HepG2 (cell line): ENCODE results near the gene INHA. TPM values are rescaled to one million over a fixed set of nuclear protein-coding genes. Genes with fewer than 3 reads are reported as not detected.

Source experiments
- EEA1 ChIP-seq: sonication (generic); formaldehyde crosslinking; IDR thresholded peaks from 2 replicates; pipeline ENCODE4 v1.5.1; 2020; ENCODE audit warnings: mild to moderate bottlenecking, missing genetic modification reagents, borderline replicate concordance
- ETV6 ChIP-seq: sonication (generic); formaldehyde crosslinking; conservative IDR thresholded peaks from 2 replicates; pipeline ENCODE4 v1.4.0; 2020; ENCODE audit warnings: missing genetic modification reagents
- EZH2 ChIP-seq: conservative IDR thresholded peaks from 2 replicates; pipeline ENCODE4 v1.6.1; 2012; ENCODE audit warnings: mild to moderate bottlenecking, low read depth, low read length, moderate library complexity
- HMGXB4 ChIP-seq, 2 experiments: sonication (generic) in 1 of 2; formaldehyde crosslinking in 1 of 2; IDR thresholded peaks; 2 replicates each; pipeline versions ENCODE4 v1.4.0 to v1.6.1; 2018 to 2020; ENCODE audit warnings: missing genetic modification reagents in 2 of 2, borderline replicate concordance in 1 of 2, low read depth in 1 of 2, mild to moderate bottlenecking in 1 of 2, missing biosample characterization in 1 of 2
- KDM3A ChIP-seq: IDR thresholded peaks from 2 replicates; pipeline ENCODE4 v1.6.1; 2018; ENCODE audit warnings: low read depth, missing compliant biosample characterization
- MATR3 ChIP-seq: sonication (generic); formaldehyde crosslinking; IDR thresholded peaks from 2 replicates; pipeline ENCODE4 v1.4.0; 2020; ENCODE audit warnings: missing genetic modification reagents
- MED13 ChIP-seq: sonication (generic); formaldehyde crosslinking; IDR thresholded peaks from 2 replicates; pipeline ENCODE4 v1.5.0; 2020; ENCODE audit warnings: missing genetic modification reagents
- PHF20 ChIP-seq: sonication (generic); formaldehyde crosslinking; IDR thresholded peaks from 2 replicates; pipeline ENCODE4 v1.5.0; 2020; ENCODE audit warnings: mild to moderate bottlenecking, missing genetic modification reagents
- POGZ ChIP-seq: sonication (generic); formaldehyde crosslinking; IDR thresholded peaks from 2 replicates; pipeline ENCODE4 v1.4.0; 2020; ENCODE audit warnings: mild to moderate bottlenecking, missing genetic modification reagents
- PPARG ChIP-seq: conservative IDR thresholded peaks from 2 replicates; pipeline ENCODE4 v1.6.1; 2016; ENCODE audit warnings: missing biosample characterization, missing genetic modification reagents
- SSRP1 ChIP-seq: IDR thresholded peaks from 2 replicates; pipeline ENCODE4 v1.6.1; 2016; ENCODE audit warnings: control low read depth
- THAP11 ChIP-seq: IDR thresholded peaks from 2 replicates; pipeline ENCODE4 v1.6.1; 2016; ENCODE audit warnings: missing biosample characterization, missing genetic modification reagents
- TOPORS ChIP-seq: sonication (generic); formaldehyde crosslinking; IDR thresholded peaks from 2 replicates; pipeline ENCODE4 v1.8.0; 2023; ENCODE audit warnings: mild to moderate bottlenecking, missing genetic modification reagents
- YY1 ChIP-seq: IDR thresholded peaks from 2 replicates; pipeline ENCODE4 v1.6.1; 2011; ENCODE audit warnings: low read length, low read depth, moderate library complexity, mild to moderate bottlenecking; ENCODE audit not compliant: insufficient read depth, insufficient replicate concordance
- ZBTB2 ChIP-seq: sonication (generic); formaldehyde crosslinking; IDR thresholded peaks from 2 replicates; pipeline ENCODE4 v1.8.0; 2022; ENCODE audit warnings: low read depth, missing genetic modification reagents
- ZNF12 ChIP-seq: sonication (generic); formaldehyde crosslinking; IDR thresholded peaks from 2 replicates; pipeline ENCODE4 v1.5.0; 2020; ENCODE audit warnings: missing genetic modification reagents
- ZNF333 ChIP-seq: sonication (generic); formaldehyde crosslinking; IDR thresholded peaks from 2 replicates; pipeline ENCODE4 v1.4.0; 2020; ENCODE audit warnings: mild to moderate bottlenecking, missing genetic modification reagents, borderline replicate concordance
- ZNF670 ChIP-seq: sonication (generic); formaldehyde crosslinking; IDR thresholded peaks from 2 replicates; pipeline ENCODE4 v1.8.0; 2022; ENCODE audit warnings: mild to moderate bottlenecking, missing genetic modification reagents, borderline replicate concordance
- ZUFSP ChIP-seq: sonication (generic); formaldehyde crosslinking; IDR thresholded peaks from 2 replicates; pipeline ENCODE4 v1.9.0; 2021; ENCODE audit warnings: missing genetic modification reagents, mild to moderate bottlenecking, borderline replicate concordance
- polyA plus RNA-seq, 8 experiments: library from polyadenylated mRNA; depleted of rRNA in 3 of 8; stranded (reverse) in 7 of 8; unstranded in 1 of 8; fragments of >200 nt; fragmentation: Illumina TruSeq in 4 of 8; extraction: Trizol in 4 of 8; gene quantifications; 2 replicates each; pipeline versions ENCODE4 v1.2.1 to v1.2.3, GENCODE V29; 2011 to 2016; ENCODE audit warnings: low read depth in 4 of 8, missing spikeins in 1 of 8, mixed read lengths in 1 of 8; ENCODE audit not compliant: insufficient read depth in 1 of 8
- total RNA-seq, 5 experiments: library from RNA; depleted of rRNA; stranded (reverse); fragments of >200 nt; fragmentation: Illumina TruSeq; extraction: Trizol; gene quantifications; 2 replicates each; pipeline ENCODE4 v1.2.3, GENCODE V29; 2016; ENCODE audit warnings: low read depth in 1 of 5
- TF ChIP-seq, protein P1 (sequence below): sonication (generic); formaldehyde crosslinking; IDR thresholded peaks from 2 replicates; pipeline ENCODE4 v1.4.0; 2020; ENCODE audit warnings: low read depth, missing genetic modification reagents

INHA gene
- total and polyA plus RNA-seq, 2 of the 13 experiments (the other 11 are each of a cell fraction or from before 2014, with no cell fraction given), result 4.1 to 15.2 TPM

DNA sequence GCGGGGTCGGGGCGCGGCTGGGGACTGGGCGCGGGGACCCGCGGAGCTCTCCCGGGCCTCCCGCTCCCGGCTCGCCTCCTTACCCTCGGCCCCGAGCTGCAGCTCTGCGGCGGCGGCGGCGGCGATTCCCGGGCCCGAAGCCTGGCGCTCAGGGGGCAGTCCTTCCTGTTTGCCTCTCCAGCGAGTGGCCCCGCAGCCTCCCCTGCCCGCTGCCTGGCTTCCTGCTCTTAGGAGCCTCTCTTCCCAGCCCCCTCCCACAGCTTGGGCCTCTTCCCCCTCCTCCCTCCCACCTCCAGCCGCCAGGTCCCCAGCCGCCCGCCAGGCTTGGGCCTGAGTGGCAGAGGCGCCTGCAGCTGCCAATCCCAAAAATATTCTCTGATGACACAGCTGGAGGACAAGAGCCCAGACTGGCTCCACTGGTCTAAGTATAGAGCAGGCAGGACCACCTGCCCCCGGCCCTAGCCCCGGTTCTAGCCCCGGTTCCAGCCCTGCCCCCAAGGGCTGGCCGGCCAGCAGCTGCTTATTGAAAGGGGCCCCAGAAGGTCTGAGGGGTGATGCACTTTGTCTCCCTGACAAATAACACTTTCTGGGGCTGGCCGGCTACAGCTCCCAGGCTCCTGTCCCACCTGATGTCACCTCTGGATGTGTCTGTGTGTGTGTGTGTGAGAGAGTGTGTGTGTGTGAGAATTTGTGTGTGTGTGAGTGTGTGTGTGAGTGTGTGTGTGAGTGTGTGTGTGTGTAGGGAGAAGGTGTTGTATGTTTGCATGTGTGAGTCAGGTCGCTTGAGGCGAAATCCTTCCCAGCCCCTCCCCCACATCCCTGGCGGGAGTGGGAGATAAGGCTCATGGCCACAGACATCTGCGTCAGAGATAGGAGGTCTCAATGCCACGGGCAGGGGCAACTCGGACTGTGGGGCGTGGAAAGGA is 536 bp upstream of the INHA start, which contains the start of gene OBSL1 (continued):
- TF ChIP-seq, protein P1, sequence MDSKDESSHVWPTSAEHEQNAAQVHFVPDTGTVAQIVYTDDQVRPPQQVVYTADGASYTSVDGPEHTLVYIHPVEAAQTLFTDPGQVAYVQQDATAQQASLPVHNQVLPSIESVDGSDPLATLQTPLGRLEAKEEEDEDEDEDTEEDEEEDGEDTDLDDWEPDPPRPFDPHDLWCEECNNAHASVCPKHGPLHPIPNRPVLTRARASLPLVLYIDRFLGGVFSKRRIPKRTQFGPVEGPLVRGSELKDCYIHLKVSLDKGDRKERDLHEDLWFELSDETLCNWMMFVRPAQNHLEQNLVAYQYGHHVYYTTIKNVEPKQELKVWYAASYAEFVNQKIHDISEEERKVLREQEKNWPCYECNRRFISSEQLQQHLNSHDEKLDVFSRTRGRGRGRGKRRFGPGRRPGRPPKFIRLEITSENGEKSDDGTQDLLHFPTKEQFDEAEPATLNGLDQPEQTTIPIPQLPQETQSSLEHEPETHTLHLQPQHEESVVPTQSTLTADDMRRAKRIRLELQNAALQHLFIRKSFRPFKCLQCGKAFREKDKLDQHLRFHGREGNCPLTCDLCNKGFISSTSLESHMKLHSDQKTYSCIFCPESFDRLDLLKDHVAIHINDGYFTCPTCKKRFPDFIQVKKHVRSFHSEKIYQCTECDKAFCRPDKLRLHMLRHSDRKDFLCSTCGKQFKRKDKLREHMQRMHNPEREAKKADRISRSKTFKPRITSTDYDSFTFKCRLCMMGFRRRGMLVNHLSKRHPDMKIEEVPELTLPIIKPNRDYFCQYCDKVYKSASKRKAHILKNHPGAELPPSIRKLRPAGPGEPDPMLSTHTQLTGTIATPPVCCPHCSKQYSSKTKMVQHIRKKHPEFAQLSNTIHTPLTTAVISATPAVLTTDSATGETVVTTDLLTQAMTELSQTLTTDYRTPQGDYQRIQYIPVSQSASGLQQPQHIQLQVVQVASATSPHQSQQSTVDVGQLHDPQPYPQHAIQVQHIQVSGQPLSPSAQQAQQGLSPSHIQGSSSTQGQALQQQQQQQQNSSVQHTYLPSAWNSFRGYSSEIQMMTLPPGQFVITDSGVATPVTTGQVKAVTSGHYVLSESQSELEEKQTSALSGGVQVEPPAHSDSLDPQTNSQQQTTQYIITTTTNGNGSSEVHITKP (CRISPR knock-in tag), result no peak; the same call in 1 of the 2 replicates
- TF ChIP-seq ZBTB2 (0 out of 2 replicates have a peak, but pooled peaks have one; percentile 65), TOPORS (CRISPR knock-in tag) (peak; percentile 68; the same call in 1 of the 2 replicates), ZNF670 (CRISPR knock-in tag) (no peak), POGZ (peak; percentile 56; the same call in 1 of the 2 replicates), YY1 (peak; percentile 27), HMGXB4 (CRISPR knock-in tag; IDR thresholded peaks at IDR 0.05; ENCODE audit: borderline replicate concordance in 1 of 2, low read depth in 1 of 2) (peak in 1 of 2 experiments; percentile 58; a peak in 2 of 4 replicates), MED13 (0 out of 2 replicates have a peak, but pooled peaks have one; percentile 62), EZH2 (no peak), THAP11 (peak; percentile 62), ZNF12 (no peak), PHF20 (no peak), EEA1 (CRISPR knock-in tag) (peak; percentile 58; the same call in 1 of the 2 replicates), MATR3 (CRISPR knock-in tag) (no peak), ZUFSP (CRISPR knock-in tag) (no peak), ZNF333 (CRISPR knock-in tag) (peak; percentile 63; the same call in 1 of the 2 replicates), ETV6 (CRISPR knock-in tag) (peak; percentile 25; the same call in 1 of the 2 replicates), SSRP1 (CRISPR knock-in tag) (peak; percentile 78; the same call in 1 of the 2 replicates), PPARG (CRISPR knock-in tag) (no peak), KDM3A (CRISPR knock-in tag) (0 out of 2 replicates have a peak, but pooled peaks have one; percentile 33)
